ENCODE results near the gene RAB13.

RAB13 gene

GRCh38 chr1:153954826-153955225 is 31.3 kb downstream of the RAB13 start:
- no peak for DNase-seq

GRCh38 chr1:153953859-153954365 is 32.2 kb downstream of the RAB13 start:
- DNase-seq, result no peak

GRCh38 chr1:153951801-153952200 is 34.3 kb downstream of the RAB13 start:
- DNase-seq, result no peak

- no peak for DNase-seq
Measured at GRCh38 chr1:153951183-153951582, 35.0 kb downstream of the RAB13 start.

GRCh38 chr1:153946622-153947241 is 39.4 kb downstream of the RAB13 start, which contains the start of gene DENND4B:
DENND4B (minus strand) TSS chr1:153946718; CDS start chr1:153944374, 2,344 bp downstream.
- DNase-seq, result peak; percentile 61

GRCh38 chr1:153945795-153946621 is 40.1 kb downstream of the RAB13 start:
- peak; percentile 69 for DNase-seq

GRCh38 chr1:153945131-153945794 is 40.9 kb downstream of the RAB13 start:
- DNase-seq, result peak; percentile 76

- no peak for DNase-seq
Measured at GRCh38 chr1:153944827-153945117, 41.4 kb downstream of the RAB13 start.

- no peak for DNase-seq
Measured at GRCh38 chr1:153944005-153944826, 41.9 kb downstream of the RAB13 start.

- DNase-seq, result no peak
Measured at GRCh38 chr1:153942766-153943549, 43.2 kb downstream of the RAB13 start.

- DNase-seq, result no peak
Measured at GRCh38 chr1:153941826-153942725, 44.1 kb downstream of the RAB13 start.

- no peak for DNase-seq
Measured at GRCh38 chr1:153940756-153941155, 45.4 kb downstream of the RAB13 start.

GRCh38 chr1:153939476-153939875 is 46.7 kb downstream of the RAB13 start:
- no peak for DNase-seq

GRCh38 chr1:153938996-153939395 is 47.1 kb downstream of the RAB13 start:
- DNase-seq, result no peak

GRCh38 chr1:153937331-153937730 is 48.8 kb downstream of the RAB13 start:
- no peak for DNase-seq

GRCh38 chr1:153936011-153936802 is 49.9 kb downstream of the RAB13 start:
- no peak for DNase-seq

- no peak for DNase-seq
Measured at GRCh38 chr1:153934746-153935145, 51.4 kb downstream of the RAB13 start.

- DNase-seq, result no peak
Measured at GRCh38 chr1:153933955-153934354, 52.2 kb downstream of the RAB13 start.

- DNase-seq, result no peak
Measured at GRCh38 chr1:153933430-153933829, 52.7 kb downstream of the RAB13 start.

Measured in T-helper 9 cell (primary cell).